CD4-positive, alpha-beta T cell treated with Interferon alpha-2 for 1 hour (primary cell): ENCODE results near the gene GPX4.

Source experiments
- DNase-seq, 2 donors: peaks; one replicate each; pipeline ENCODE4 v3.0.0-alpha.2; 2020 to 2022

GPX4 gene

GRCh38 chr19:1084024-1084868 is 19.5 kb upstream of the GPX4 start:
- peak in 1 of 2 donors; percentile 5 for DNase-seq

- DNase-seq: no peak
Observed at GRCh38 chr19:1085053-1085658, 18.6 kb upstream of the GPX4 start.

GRCh38 chr19:1085676-1086442 is 17.9 kb upstream of the GPX4 start:
- DNase-seq: no peak

GRCh38 chr19:1086613-1087012 is 17.2 kb upstream of the GPX4 start:
- no peak for DNase-seq

- peak; percentile 64 to 71 for DNase-seq
Observed at GRCh38 chr19:1087813-1088415, 15.9 kb upstream of the GPX4 start.

GRCh38 chr19:1088416-1089010 is 15.3 kb upstream of the GPX4 start:
- no peak for DNase-seq

GRCh38 chr19:1089126-1089771 is 14.5 kb upstream of the GPX4 start:
- DNase-seq: no peak

GRCh38 chr19:1089891-1090290 is 13.9 kb upstream of the GPX4 start:
- peak; percentile 62 to 68 for DNase-seq

- DNase-seq: no peak
Observed at GRCh38 chr19:1090731-1091543, 12.9 kb upstream of the GPX4 start.

GRCh38 chr19:1091544-1092175 is 12.1 kb upstream of the GPX4 start:
- no peak for DNase-seq

GRCh38 chr19:1093330-1093729 is 10.5 kb upstream of the GPX4 start:
- no peak for DNase-seq

- no peak for DNase-seq
Observed at GRCh38 chr19:1093811-1094553, 9.8 kb upstream of the GPX4 start.

- no peak for DNase-seq
Observed at GRCh38 chr19:1094655-1094977, 9.2 kb upstream of the GPX4 start.

GRCh38 chr19:1094978-1095701 is 8.7 kb upstream of the GPX4 start, which contains the start of gene POLR2E:
POLR2E (minus strand) TSS chr19:1095375; CDS start chr19:1095315, 60 bp downstream.
- peak; percentile 97 to 99 for DNase-seq

- no peak for DNase-seq
Observed at GRCh38 chr19:1097810-1098176, 6.0 kb upstream of the GPX4 start.

GRCh38 chr19:1098177-1099051 is 5.4 kb upstream of the GPX4 start:
- DNase-seq: no peak

- DNase-seq: no peak
Observed at GRCh38 chr19:1101337-1101698, 2.5 kb upstream of the GPX4 start.

GRCh38 chr19:1102407-1103131 is 1.2 kb upstream of the GPX4 start:
- DNase-seq: peak in 1 of 2 donors; percentile 53
